ENCODE results near the gene RIT1.
"Not testable (repeated sequence)": the region's sequence is repeated elsewhere in the genome, so short reads cannot be mapped to it uniquely, and the experiment has no call there.

Gene RIT1

DNA sequence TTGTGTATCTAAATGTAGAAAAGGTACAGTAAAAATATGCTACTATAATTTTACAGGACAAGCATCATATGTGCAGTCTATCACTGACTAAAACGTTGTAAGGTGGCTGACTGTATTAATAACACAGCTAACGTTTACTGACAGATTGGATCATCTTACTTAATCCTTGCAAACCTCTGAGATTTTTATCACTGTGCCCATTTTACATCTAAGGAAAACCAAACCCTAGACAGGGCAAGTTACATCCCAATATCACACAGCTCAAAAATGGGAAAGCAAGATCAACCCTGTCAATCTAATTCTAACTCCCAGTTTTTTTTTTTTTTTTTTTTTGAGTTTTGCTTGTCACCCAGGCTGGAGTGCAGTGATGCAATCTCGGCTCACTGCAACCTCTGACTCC, 7.5 kb upstream of the RIT1 start:
- Histone ChIP-seq H3K27me3 (no peaks in the 10 kb centered on the region), H3K27ac (no peak overlapping the region), H3K4me3 (no peak overlapping the region), H3K4me1 (no peaks in the 10 kb centered on the region), H3K4me2 (no peak overlapping the region), H4K20me1 (peaks cover 90% of the 10 kb centered on the region), H3K9me3 (no peaks in the 10 kb centered on the region), H3K9ac (no peak overlapping the region), H3K36me3 (peaks cover 100% of the 10 kb centered on the region)
- no peak for TF ChIP-seq Cebpa-rat (IDR thresholded peaks at IDR 0.05)

DNA sequence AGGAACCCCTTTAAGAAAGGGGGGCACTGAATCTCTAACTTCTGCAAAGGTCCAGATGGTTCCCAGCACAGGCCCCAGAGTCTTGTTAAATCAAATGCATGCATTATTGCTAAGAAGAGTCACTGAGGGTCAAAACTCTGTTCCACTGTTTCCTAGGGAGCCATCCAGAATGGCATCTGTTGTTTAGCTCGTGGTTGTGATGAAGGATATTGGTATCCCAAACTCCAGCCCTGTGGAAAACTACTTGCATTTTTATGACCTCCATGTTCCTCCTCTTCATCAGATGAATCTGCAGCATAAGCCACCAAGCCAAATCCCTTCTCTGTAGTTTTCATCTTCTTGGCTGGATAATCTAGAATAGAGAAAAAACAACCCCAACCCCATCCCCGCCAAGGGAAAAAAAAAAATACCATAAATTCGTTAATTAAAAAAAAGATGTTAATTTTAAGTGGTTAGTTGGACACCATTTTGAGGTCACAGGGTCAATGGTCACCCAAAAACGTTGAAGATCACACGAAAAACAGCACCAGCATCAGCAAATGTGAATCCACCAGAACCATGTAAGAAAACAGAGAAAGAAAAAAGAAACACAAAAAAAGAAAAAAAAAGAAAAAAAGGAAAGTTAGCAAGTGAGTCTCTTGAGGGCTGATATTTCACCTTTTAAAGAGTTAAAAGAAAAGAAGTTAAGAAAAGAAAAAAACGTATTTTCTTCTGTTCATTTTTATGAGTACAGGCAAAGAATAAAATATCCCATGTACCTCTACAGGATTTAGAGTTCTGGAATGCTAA, 3.0 kb upstream of the RIT1 start:
- no peaks in the 10 kb centered on the region for H3K27me3 ChIP-seq
- H3K36me3 ChIP-seq = peaks cover 76% of the 10 kb centered on the region
- no peak overlapping the region for H3K4me3 ChIP-seq
- no peak for TF ChIP-seq Cebpa-rat (IDR thresholded peaks at IDR 0.05)
- H3K9ac ChIP-seq = no peak overlapping the region
- no peak overlapping the region for H3K4me2 ChIP-seq
- H3K4me1 ChIP-seq = peaks cover 21% of the 10 kb centered on the region
- H3K9me3 ChIP-seq = no peaks in the 10 kb centered on the region
- H3K27ac ChIP-seq = no peak overlapping the region
- peaks cover 45% of the 10 kb centered on the region for H4K20me1 ChIP-seq

DNA sequence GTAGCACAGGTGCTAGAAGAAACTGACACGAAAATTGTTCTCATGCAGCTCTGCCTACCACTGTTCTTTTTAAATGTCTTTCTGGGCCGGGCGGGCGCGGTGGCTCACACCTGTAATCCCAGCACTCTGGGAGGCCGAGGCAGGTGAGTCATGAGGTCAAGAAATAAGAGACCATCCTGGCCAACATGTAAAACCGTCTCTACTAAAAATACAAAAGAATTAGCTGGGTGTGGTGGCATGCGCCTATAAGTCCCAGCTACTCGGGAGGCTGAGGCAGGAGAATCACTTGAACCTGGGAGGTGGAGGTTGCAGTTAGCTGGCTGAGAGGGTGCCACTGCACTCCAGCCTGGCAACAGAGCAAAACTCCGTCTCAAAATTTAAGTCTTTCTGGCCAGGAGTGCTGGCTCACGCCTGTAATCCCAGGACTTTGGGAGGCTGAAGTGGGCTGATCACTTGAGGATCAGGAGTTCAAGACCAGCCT, 947 bp upstream of the RIT1 start:
- Histone ChIP-seq H3K27me3 (no peaks in the 10 kb centered on the region), H3K36me3 (peaks cover 76% of the 10 kb centered on the region), H3K27ac (no peak overlapping the region), H3K4me1 (peaks cover 21% of the 10 kb centered on the region), H3K4me2 (peak overlapping the region; percentile 97; the same call in 1 of the 2 replicates), H3K9me3 (no peaks in the 10 kb centered on the region), H3K4me3 (no peak overlapping the region), H4K20me1 (peaks cover 30% of the 10 kb centered on the region), H3K9ac (peak overlapping the region; percentile 78; the same call in 1 of the 2 replicates)
- no peak for TF ChIP-seq Cebpa-rat (IDR thresholded peaks at IDR 0.05)

DNA sequence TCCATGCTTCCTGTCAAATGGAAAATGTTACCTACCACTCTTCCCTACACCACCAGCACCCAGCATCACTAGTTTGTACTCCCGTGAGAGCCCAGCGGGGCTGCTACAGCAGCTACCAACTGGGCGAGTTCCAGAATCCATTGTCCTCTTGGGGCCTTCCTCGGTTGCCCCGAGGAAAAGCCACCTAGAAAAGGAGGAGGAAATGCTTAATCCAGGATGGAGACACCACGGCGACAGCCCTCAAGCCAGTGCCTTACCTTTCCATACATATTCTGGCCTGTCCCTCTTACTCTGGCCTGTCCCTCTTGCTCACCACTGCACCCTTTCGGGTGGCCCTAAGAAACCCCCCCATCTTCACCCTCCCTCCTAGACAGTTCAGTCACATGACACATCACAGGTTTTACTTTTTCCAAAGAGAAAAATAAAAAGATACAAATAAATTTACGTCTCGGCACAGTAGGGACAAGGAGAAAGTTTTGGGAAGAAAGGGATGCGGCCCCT, 478 bp downstream of the RIT1 start:
- peaks cover 16% of the 10 kb centered on the region; the same call in 1 of the 2 replicates for H4K20me1 ChIP-seq
- H3K27ac ChIP-seq = peak overlapping the region; percentile 63
- no peaks in the 10 kb centered on the region for H3K27me3 ChIP-seq
- peaks cover 21% of the 10 kb centered on the region for H3K4me1 ChIP-seq
- H3K4me3 ChIP-seq = peak overlapping the region; percentile 74
- H3K9me3 ChIP-seq = no peaks in the 10 kb centered on the region
- no peak for TF ChIP-seq Cebpa-rat (IDR thresholded peaks at IDR 0.05)
- peak overlapping the region; percentile 78 for H3K9ac ChIP-seq
- peak overlapping the region; percentile 97 for H3K4me2 ChIP-seq
- H3K36me3 ChIP-seq = peaks cover 75% of the 10 kb centered on the region

DNA sequence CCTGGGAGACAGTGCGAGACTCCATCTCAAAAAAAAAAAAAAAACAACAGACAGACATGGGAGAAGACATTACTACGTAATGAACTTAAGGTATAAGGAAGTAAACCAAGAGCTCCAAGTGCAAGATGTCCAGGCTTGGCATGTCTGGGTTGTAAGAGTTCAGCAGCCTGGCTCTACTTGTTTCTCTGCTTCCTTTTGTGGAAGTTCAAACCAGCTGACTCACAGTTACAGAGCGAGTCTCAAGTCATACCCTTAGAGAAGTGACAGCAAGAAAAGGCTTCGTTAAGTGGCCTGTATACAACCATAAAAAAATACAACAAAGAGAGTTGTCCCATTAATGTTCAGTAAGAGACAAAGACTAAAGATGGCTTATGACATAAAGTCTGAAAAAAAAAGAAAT, 1.3 kb downstream of the RIT1 start:
- Histone ChIP-seq H3K4me1 (peaks cover 21% of the 10 kb centered on the region), H3K4me3 (peak overlapping the region; percentile 74; the same call in 1 of the 2 replicates), H4K20me1 (0 out of 2 replicates have a peak, but pooled peaks cover 9% of the 10 kb centered on the region), H3K27ac (no peak overlapping the region), H3K36me3 (peaks cover 74% of the 10 kb centered on the region), H3K27me3 (no peaks in the 10 kb centered on the region), H3K9me3 (no peaks in the 10 kb centered on the region), H3K4me2 (peak overlapping the region; percentile 97), H3K9ac (no peak overlapping the region)
- no peak for TF ChIP-seq Cebpa-rat (IDR thresholded peaks at IDR 0.05)

DNA sequence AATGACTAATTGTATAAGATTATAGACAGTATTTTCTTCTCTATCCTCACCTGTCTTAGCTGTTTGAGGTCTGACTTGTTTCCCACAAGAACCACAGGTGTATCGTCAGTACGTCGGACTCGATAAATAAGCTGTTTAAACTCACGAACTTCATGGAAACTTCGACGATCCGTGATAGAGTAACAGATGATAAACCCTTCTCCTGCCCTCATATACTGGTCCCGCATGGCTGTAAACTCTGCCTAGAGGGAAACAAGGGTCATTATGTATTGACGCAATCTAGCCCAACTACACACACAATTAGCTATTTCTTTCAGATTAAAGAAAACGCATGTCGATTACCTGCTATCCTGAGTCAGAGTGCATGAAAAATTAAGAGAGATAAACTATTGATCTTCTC, 6.9 kb downstream of the RIT1 start:
- H3K4me2 ChIP-seq = no peak overlapping the region
- no peaks in the 10 kb centered on the region for H3K9me3 ChIP-seq
- TF ChIP-seq Cebpa-rat (IDR thresholded peaks at IDR 0.05) = no peak
- no peak overlapping the region for H3K9ac ChIP-seq
- peaks cover 13% of the 10 kb centered on the region; the same call in 1 of the 2 replicates for H4K20me1 ChIP-seq
- no peak overlapping the region for H3K4me3 ChIP-seq
- H3K36me3 ChIP-seq = peaks cover 96% of the 10 kb centered on the region
- H3K27me3 ChIP-seq = no peaks in the 10 kb centered on the region
- H3K4me1 ChIP-seq = no peaks in the 10 kb centered on the region
- H3K27ac ChIP-seq = no peak overlapping the region

DNA sequence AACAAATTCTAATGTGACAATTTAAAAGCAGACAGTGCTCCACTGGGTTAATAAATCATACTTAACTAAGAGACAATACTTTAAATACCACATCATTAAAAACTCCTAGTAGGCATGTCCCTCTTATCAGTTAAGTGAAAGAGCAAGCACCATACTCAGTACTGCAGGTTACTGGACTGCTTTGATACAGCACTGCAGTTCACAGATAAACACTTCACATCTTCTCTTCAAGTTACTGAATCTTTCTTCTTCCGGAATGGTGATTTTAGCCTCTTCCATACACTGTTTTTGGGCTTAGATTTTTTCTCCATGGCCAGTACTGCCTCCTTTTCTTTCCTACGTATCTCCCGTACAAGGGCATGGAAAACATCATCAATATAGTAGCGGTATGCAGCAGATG, 11.0 kb downstream of the RIT1 start:
- Histone ChIP-seq H3K4me1 (no peaks in the 10 kb centered on the region), H3K9ac (no peak overlapping the region), H3K27ac (no peak overlapping the region), H3K4me3 (no peak overlapping the region), H3K4me2 (no peak overlapping the region), H3K9me3 (no peaks in the 10 kb centered on the region), H4K20me1 (peaks cover 20% of the 10 kb centered on the region; the same call in 1 of the 2 replicates), H3K27me3 (no peaks in the 10 kb centered on the region), H3K36me3 (peaks cover 92% of the 10 kb centered on the region)
- no peak for TF ChIP-seq Cebpa-rat (IDR thresholded peaks at IDR 0.05)

DNA sequence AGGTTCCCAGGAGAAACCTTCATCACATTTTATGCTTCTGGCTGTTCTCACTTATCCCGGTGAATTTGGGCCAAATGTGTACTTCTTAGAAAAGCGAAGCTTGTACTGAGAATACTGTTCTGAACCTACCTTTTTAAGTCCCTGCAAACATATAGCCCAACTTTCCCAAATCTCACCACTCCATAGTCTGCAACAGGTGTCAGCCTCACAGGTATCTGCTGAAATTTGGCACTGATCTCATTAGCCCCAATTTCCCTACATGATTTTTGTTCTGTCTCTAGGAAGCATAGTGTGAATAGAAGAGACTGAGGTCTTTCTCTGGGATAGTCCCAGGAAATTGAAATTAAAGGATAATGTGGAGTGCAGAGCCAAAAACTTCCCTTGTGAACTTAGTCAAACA, 11.5 kb downstream of the RIT1 start:
- no peak overlapping the region for H3K4me2 ChIP-seq
- H3K9ac ChIP-seq = no peak overlapping the region
- no peak overlapping the region for H3K4me3 ChIP-seq
- no peaks in the 10 kb centered on the region for H3K4me1 ChIP-seq
- no peak for TF ChIP-seq Cebpa-rat (IDR thresholded peaks at IDR 0.05)
- H3K36me3 ChIP-seq = peaks cover 87% of the 10 kb centered on the region
- H3K9me3 ChIP-seq = no peaks in the 10 kb centered on the region
- no peak overlapping the region for H3K27ac ChIP-seq
- peaks cover 20% of the 10 kb centered on the region; the same call in 1 of the 2 replicates for H4K20me1 ChIP-seq
- no peaks in the 10 kb centered on the region for H3K27me3 ChIP-seq

DNA sequence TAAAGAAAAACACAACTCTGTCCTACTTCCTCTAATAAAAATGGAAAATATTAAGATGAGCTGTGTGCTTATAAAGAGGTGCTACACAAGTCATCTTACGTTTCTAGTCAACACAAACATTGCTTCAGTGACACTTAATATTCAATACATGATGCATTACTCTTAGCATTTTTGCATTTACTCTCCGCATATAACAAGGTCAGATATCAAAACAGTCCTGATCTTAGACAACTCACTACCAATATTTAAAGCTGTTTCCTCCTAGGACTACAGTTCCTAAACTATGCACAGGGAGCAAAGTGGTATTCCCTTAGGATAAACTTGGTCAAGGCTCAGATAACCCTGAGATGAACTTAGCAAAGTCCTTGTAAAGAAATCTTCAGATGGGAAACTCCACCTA, 12.3 kb downstream of the RIT1 start:
- Histone ChIP-seq H3K27me3 (no peaks in the 10 kb centered on the region), H3K9ac (no peak overlapping the region), H3K4me3 (no peak overlapping the region), H4K20me1 (peaks cover 20% of the 10 kb centered on the region; the same call in 1 of the 2 replicates), H3K9me3 (no peaks in the 10 kb centered on the region), H3K36me3 (peaks cover 79% of the 10 kb centered on the region), H3K4me1 (no peaks in the 10 kb centered on the region), H3K27ac (no peak overlapping the region), H3K4me2 (no peak overlapping the region)
- TF ChIP-seq Cebpa-rat (IDR thresholded peaks at IDR 0.05) = no peak

DNA sequence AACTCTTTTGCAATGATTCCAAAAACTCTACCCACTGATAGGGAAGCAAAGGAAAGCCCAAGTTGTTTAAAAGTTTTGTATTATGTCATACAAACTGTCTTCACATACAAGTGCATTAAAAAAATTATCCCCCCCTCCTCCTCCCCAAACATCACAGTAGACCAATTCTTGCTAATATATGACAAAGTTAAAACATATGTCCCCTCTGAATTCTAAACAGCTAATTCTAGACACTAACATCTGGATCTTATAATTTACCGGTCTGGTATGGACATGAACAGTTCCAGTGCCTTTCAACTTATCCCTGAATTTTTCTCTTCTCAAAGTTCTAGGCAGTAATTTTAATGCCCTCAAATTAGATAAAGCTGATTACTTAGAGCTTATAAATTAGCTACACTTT, 13.4 kb downstream of the RIT1 start:
- TF ChIP-seq Cebpa-rat (IDR thresholded peaks at IDR 0.05) = no peak
- Histone ChIP-seq H3K27me3 (no peaks in the 10 kb centered on the region), H3K4me2 (no peak overlapping the region), H3K4me1 (peaks cover 4% of the 10 kb centered on the region; the same call in 1 of the 2 replicates), H4K20me1 (peaks cover 20% of the 10 kb centered on the region; the same call in 1 of the 2 replicates), H3K4me3 (no peak overlapping the region), H3K27ac (no peak overlapping the region), H3K36me3 (peaks cover 68% of the 10 kb centered on the region), H3K9ac (no peak overlapping the region), H3K9me3 (no peaks in the 10 kb centered on the region)

DNA sequence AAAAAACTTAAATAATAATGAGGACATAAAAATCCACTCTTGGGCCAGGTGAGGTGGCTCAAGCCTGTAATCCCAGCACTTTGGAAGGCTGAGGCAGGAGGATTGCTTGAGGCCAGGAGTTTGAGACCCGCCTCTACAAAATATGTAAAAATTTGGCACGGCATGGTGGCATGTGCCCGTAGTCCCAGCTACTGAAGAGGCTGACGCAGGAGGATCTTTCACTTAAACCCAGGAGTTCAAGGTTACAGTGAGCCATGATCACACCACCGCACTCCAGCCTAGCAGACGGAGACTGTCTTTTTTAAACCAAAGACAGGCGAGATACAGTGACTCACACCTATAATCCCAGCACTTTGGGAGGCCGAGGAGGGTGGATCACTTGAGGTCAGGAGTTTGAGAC, 14.7 kb downstream of the RIT1 start:
- peaks cover 57% of the 10 kb centered on the region for H3K36me3 ChIP-seq
- peaks cover 20% of the 10 kb centered on the region; the same call in 1 of the 2 replicates for H4K20me1 ChIP-seq

DNA sequence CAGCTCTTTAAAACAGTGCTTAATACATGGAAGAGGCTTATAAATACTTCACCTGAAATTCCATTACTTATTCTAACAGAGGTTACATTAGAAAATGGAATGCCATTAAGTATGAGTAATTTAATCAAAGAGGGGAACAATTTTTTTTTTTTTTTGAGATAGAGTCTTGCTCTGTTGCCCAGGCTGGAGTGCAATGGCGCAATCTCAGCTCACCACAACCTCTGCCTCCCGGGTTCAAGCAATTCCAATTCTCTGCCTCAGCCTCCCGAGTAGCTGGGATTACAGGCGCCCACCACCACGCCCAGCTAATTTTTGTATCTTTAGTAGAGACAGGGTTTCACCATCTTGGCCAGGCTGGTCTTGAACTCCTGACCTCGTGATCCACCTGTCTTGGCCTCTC, 15.5 kb downstream of the RIT1 start:
- H4K20me1 ChIP-seq = peaks cover 20% of the 10 kb centered on the region; the same call in 1 of the 2 replicates
- H3K27ac ChIP-seq, H3K4me1 ChIP-seq: not testable (repeated sequence)

More for the DNA sequence above, 14.7 kb downstream of the RIT1 start:
- H3K27ac ChIP-seq, H3K9me3 ChIP-seq, H3K4me2 ChIP-seq, H3K4me3 ChIP-seq, H3K9ac ChIP-seq, H3K4me1 ChIP-seq, H3K27me3 ChIP-seq: not testable (repeated sequence)

More for the DNA sequence above, 15.5 kb downstream of the RIT1 start:
- not testable (repeated sequence) for H3K9me3 ChIP-seq, H3K9ac ChIP-seq, H3K27me3 ChIP-seq, H3K4me3 ChIP-seq, H3K4me2 ChIP-seq
- H3K36me3 ChIP-seq = peaks cover 49% of the 10 kb centered on the region

Measured in BLaER1 (cell line).